HG03565 (cell line): Measurements from ENCODE around the gene HERPUD2.
"Not testable (repeated sequence)": the region's sequence is repeated elsewhere in the genome, so short reads cannot be mapped to it uniquely, and the experiment has no call there.

Source experiments
- ATAC-seq: cut with Tn5 transposase; IDR thresholded peaks from one replicate; pipeline ENCODE4 v1.9.1; 2021; ENCODE audit warnings: mild to moderate bottlenecking, moderate library complexity; ENCODE audit not compliant: unreplicated experiment

The HERPUD2 gene

DNA sequence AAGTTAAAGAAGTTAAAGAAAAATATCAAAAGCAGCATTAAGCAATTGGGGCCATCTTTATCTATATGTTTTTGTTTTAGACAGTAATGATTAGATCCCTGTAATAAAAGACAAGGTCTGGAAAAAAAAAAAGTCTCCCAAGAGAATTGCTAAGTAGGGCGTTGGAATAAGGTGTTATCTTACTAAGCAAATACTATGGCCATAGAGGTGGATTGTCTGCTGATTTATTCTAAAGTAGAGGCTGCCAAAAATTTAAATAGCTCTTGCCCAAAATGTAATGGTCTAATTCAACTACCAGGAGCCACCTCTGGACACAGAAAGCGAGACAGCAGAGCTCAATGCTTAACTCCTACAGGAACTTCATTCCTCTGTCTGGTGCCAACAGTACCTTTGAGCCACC, 71.6 kb downstream of the HERPUD2 start:
- no peak for ATAC-seq

DNA sequence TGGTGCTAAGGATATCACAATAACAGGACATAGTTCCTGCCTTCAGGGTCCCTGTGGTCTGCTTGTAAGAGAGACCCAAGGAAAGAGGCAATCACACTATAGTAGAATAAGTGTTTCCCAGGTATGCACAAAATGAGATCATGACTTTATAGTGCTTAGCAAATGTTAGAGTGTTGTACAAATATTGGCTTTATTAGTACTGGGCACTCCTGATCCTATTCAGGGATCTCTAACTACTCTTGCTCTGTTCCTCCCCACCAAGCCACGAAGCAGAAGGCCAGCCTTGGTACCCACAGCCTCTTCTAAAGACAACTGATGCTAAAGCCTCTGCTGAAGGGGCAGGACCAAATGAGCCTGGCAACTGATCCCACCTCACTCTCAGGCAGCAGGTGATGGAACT, 75.1 kb downstream of the HERPUD2 start:
- ATAC-seq, result no peak

DNA sequence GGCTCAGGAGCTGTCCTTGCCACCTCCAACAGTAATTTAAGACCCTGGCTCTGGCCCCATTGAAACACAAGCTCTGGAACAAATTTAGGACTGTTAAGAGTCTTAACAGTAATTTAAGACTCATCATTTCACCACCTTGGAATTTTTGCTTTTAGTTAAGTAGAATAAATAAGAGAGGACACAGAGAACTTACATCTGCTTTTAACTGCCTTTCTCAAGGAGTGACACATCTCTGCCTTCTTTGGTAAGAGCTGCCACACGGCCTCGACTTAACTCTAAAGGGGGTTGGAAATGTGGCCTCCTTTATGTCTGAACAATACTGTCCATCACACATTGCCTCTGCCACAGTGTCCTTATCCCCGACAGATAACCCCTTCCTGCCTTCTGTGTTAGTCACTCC, 77.9 kb downstream of the HERPUD2 start:
- ATAC-seq, result no peak

DNA sequence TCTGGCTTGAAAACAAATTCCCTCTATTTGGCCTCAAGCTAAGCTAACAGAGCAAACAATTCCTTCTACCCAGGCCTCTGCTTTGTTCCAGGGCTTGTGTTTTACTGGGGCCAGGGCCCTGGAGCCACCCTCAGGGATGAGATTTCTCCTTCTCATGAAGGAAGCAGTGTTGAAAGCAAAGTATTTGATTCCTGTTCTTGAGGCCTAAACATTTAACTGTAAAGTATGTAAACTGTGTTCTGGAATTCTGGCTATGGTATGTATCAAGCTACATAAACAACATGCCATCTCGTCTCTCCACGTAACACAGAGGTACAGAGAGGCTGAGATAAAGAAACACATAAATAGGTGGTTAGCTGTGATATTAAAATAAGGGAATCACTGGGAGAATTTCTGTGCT, 81.8 kb downstream of the HERPUD2 start:
- ATAC-seq, result no peak

DNA sequence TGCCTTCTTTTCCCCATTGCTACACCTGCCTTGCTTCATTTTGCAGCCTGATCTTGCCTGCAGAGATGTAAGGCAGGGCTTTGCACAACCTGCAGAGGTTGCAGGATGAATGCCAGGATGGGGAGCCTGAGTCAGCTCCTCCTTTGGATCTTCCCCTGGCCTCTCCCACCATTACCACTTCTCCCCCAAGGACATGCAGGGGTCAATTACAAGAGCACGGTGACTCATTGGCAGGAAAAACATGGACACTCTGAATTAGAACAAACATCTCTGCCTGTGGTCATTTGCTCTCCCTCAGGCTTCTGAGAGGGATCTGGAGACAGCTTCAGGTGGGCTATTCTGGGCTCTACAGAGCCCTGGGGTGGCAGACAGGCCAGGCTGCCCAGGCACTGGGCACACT, 89.2 kb downstream of the HERPUD2 start:
- no peak for ATAC-seq

DNA sequence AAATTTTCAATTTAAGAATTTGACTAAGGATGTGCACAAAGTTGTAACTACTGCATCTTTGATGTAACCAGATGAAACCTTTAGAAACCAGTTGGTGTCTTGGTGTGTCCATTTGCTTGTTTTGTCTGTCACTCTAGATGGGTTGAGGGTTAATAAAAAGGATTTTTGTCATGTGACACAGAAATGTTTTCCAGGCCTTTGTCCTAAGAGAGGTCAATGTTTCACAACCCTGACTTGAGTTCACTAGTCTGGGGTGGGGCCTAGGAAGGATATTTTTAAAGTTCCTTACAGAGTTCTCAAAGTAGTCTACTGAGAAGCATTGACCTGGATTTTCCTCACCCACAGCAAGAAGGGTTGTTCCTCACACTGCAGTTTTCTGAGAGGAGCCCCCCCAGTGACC, 90.3 kb downstream of the HERPUD2 start:
- no peak for ATAC-seq

DNA sequence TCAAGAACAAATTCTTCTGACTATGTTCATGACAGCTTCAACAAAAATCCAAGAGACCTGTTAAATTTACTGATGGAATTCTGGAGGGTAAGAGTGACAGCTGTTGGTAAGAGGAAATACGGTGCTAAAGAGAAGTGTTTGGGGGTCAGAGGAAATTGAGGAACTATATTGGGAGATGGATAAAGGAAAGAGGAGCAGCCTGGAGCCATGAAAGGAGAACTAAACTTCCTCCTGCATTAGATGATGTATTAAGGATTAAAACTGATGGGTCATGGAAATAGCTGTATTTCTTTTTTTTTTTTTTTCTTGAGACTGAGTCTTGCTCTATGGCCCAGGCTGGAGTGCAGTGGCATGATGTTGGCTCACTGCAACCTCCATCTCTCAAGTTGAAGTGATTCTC, 95.3 kb downstream of the HERPUD2 start:
- ATAC-seq, result no peak

DNA sequence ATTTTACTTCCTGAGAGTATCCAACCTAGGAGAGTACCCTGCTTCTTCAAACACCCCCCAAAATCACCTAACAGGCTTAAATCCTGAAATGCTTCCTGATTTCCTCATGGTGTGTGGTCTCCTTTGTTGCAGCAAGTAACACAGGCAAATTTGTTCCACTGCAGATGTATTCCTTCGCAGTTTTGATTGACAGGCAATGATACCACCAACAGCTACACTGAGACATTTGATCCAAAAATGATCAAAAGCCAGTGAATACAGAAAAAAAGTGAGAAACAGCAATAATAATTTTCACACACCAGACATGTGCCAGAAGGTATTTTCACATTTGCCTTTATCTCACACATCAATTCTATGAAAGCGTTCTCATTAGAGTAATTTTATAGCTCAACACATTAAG, 95.9 kb downstream of the HERPUD2 start:
- ATAC-seq, result no peak

DNA sequence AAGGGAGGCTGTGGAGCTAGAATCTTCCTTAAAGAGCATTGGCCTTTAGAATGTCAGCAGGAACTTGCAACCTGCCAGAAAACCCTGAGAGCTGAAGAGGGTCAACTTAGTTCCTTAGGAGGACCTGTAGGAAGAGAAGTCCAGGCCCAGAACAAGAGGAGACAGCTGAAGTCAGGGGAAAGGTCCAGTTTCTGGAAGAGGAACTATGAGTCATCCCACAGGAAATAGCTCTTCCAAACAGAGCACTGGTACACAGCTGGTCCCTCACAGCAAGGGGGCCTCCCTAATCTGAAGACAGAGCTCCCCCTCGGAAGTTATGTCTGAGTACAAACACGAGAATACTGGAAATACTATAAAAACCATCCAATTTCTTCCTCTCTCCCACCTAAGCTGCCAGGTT, 98.9 kb downstream of the HERPUD2 start:
- no peak for ATAC-seq

DNA sequence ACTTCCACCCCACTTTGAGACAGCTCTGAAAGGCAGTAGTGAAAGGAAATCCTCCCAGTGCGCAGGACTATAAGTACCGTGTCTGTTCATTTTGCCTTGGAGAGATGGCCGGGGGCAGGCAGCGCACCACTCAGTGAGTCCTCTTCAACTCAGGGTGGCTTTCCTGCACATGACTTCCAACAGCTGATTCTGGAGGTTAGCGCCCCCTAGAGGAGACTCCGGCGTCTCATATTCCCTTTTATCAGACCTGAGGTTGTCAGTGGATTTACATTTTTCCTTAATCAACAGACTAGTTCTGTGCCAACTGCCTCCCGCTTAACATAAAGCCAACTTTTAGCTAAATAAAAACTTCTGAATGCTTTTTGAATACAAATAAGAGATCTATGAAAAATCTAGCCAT, 101.0 kb downstream of the HERPUD2 start:
- no peak for ATAC-seq

DNA sequence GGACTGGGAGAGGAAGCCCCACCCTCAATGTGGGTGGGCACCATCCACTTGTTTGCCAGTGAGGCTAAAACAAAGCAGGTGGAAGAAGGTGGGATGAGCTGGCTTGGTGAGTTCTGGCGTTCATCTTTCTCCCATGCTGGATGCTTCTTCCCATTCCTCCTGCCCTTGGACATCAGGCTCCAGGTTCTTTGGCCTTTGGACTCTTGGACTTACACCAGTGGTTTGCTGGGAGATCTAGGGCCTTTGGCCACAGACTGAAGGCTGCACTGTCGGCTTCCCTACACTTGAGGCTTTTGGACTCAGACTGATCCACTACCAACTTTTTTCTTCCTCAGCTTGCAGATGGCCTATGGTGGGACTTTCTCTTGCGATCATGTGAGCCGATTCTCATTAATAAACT, 106.3 kb downstream of the HERPUD2 start:
- ATAC-seq, result no peak

DNA sequence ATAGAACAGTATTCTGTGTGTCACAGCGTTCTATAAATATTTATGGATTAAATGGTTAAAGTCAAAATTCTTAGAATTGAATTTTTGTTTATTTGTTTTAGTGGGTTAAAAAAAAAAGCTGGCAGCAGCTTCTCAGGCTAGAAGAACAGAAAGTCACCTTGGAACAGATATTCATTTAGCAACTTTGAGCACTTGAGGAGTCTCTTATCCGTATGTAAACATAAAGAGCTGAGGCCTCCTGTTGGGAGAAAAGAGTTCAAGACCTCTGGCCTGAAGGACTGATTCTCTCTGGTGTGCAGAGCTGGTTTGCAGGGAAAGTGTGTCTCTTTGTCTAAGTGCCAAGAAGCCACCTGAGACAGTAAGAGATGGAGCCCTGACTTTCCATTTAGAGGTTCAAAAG, 109.9 kb downstream of the HERPUD2 start:
- ATAC-seq, result no peak

DNA sequence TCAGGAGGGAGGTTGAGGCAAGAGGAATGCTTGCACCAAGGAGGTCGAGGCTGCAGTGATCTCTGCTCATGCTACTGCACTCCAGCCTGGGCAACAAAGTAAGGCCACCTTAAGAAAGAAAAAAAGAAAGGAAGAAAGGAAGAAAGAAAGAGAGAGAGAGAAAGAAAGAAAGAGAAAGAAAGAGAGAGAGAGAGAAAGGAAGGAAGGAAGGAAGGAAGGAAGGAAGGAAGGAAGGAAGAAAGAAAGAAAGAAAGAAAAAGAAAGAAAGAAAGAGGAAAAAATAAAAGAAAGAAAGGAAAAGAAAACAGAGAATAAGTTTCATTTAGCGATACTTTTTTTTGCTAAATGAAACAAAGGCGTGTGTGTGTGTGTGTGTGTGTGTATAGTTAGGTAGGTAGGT, 110.4 kb downstream of the HERPUD2 start:
- not testable (repeated sequence) for ATAC-seq
